ENCODE data around the gene CCL3.
"Not testable (repeated sequence)": the region's sequence is repeated elsewhere in the genome, so short reads cannot be mapped to it uniquely, and the experiment has no call there.

The CCL3 gene

GRCh38 chr17:36114971-36115648 lies 25.2 kb upstream of the CCL3 start:
- DNase-seq: not testable (repeated sequence)

- DNase-seq: not testable (repeated sequence)
Measured at GRCh38 chr17:36113131-36113530, 23.2 kb upstream of the CCL3 start.

- DNase-seq: no peak
Measured at GRCh38 chr17:36112572-36112971, 22.6 kb upstream of the CCL3 start.

- no peak for DNase-seq
Measured at GRCh38 chr17:36111068-36111490, 21.1 kb upstream of the CCL3 start.

GRCh38 chr17:36108265-36108664 lies 18.3 kb upstream of the CCL3 start:
- DNase-seq: not testable (repeated sequence)

- DNase-seq: no peak
Measured at GRCh38 chr17:36107660-36108059, 17.7 kb upstream of the CCL3 start.

- no peak for DNase-seq
Measured at GRCh38 chr17:36106493-36106835, 16.5 kb upstream of the CCL3 start.

- DNase-seq: no peak
Measured at GRCh38 chr17:36105781-36106492, 16.0 kb upstream of the CCL3 start.

GRCh38 chr17:36104701-36105181 lies 14.8 kb upstream of the CCL3 start:
- no peak for DNase-seq

- not testable (repeated sequence) for DNase-seq
Measured at GRCh38 chr17:36104246-36104645, 14.3 kb upstream of the CCL3 start.

GRCh38 chr17:36103401-36103975 lies 13.5 kb upstream of the CCL3 start, which contains the start of gene CCL4:
Gene CCL4 (plus strand): TSS chr17:36103827. CDS start chr17:36103906, 79 bp downstream.
- not testable (repeated sequence) for DNase-seq

- not testable (repeated sequence) for DNase-seq
Measured at GRCh38 chr17:36099004-36099403, 9.1 kb upstream of the CCL3 start.

- DNase-seq: no peak
Measured at GRCh38 chr17:36095992-36096391, 6.0 kb upstream of the CCL3 start.

GRCh38 chr17:36094746-36095145 lies 4.8 kb upstream of the CCL3 start:
- DNase-seq: no peak

- DNase-seq: no peak
Measured at GRCh38 chr17:36094232-36094631, 4.3 kb upstream of the CCL3 start.

GRCh38 chr17:36092715-36093114 lies 2.8 kb upstream of the CCL3 start:
- not testable (repeated sequence) for DNase-seq

GRCh38 chr17:36092230-36092629 lies 2.3 kb upstream of the CCL3 start:
- DNase-seq: no peak

GRCh38 chr17:36089339-36089865 lies 541 bp downstream of the CCL3 start:
- no peak for DNase-seq

- no peak for DNase-seq
Measured at GRCh38 chr17:36088670-36089338, 1.1 kb downstream of the CCL3 start.

GRCh38 chr17:36087897-36088572 lies 1.9 kb downstream of the CCL3 start:
- DNase-seq: not testable (repeated sequence)

- DNase-seq: not testable (repeated sequence)
Measured at GRCh38 chr17:36087471-36087870, 2.5 kb downstream of the CCL3 start.

GRCh38 chr17:36086791-36087190 lies 3.2 kb downstream of the CCL3 start:
- no peak for DNase-seq

Data from stimulated activated naive CD4-positive, alpha-beta T cell (primary cell).